WTC11 (cell line): ENCODE data around the gene MYO5C.

Experiments
- ATF2 ChIP-seq: sonication (generic); formaldehyde crosslinking; IDR thresholded peaks from 2 replicates; pipeline ENCODE4 v1.8.1; 2022; ENCODE audit warnings: low read depth, missing genetic modification reagents, borderline replicate concordance
- CBFB ChIP-seq: sonication (generic); formaldehyde crosslinking; IDR thresholded peaks from 2 replicates; pipeline ENCODE4 v1.8.1; 2022; ENCODE audit warnings: mild to moderate bottlenecking, low read depth, missing genetic modification reagents
- E2F5 ChIP-seq: sonication (generic); formaldehyde crosslinking; IDR thresholded peaks from 2 replicates; pipeline ENCODE4 v1.8.1; 2022; ENCODE audit warnings: mild to moderate bottlenecking, moderate library complexity, missing genetic modification reagents
- ETV6 ChIP-seq: sonication (generic); formaldehyde crosslinking; IDR thresholded peaks from 2 replicates; pipeline ENCODE4 v1.8.1; 2022; ENCODE audit warnings: mild to moderate bottlenecking, missing genetic modification reagents
- NR2C2 ChIP-seq: sonication (generic); formaldehyde crosslinking; IDR thresholded peaks from 2 replicates; pipeline ENCODE4 v1.8.0; 2022; ENCODE audit warnings: mild to moderate bottlenecking, missing genetic modification reagents
- PRDM15 ChIP-seq: sonication (generic); formaldehyde crosslinking; IDR thresholded peaks from 2 replicates; pipeline ENCODE4 v1.8.0; 2022; ENCODE audit warnings: missing genetic modification reagents
- SP1 ChIP-seq: sonication (generic); formaldehyde crosslinking; conservative IDR thresholded peaks from 2 replicates; pipeline ENCODE4 v1.8.1; 2022; ENCODE audit warnings: missing genetic modification reagents
- TCF7 ChIP-seq: sonication (generic); formaldehyde crosslinking; IDR thresholded peaks from 2 replicates; pipeline ENCODE4 v1.8.0; 2022; ENCODE audit warnings: mild to moderate bottlenecking, low read depth, missing genetic modification reagents, moderate library complexity
- ZNF232 ChIP-seq: sonication (generic); formaldehyde crosslinking; IDR thresholded peaks from 2 replicates; pipeline ENCODE4 v1.8.0; 2022; ENCODE audit warnings: mild to moderate bottlenecking, missing genetic modification reagents
- ZNF396 ChIP-seq: fragments of 250-450 bp; sonication (Bioruptor Pico); IDR thresholded peaks from 2 replicates; pipeline ENCODE4 v1.8.0; 2021; ENCODE audit warnings: mild to moderate bottlenecking, moderate library complexity, borderline replicate concordance
- TF ChIP-seq, protein P1 (sequence below): fragments of 200-600 bp; IDR thresholded peaks from 2 replicates; pipeline ENCODE4 v1.8.0; 2022; ENCODE audit warnings: antibody characterized with exemption
- TF ChIP-seq, protein P2 (sequence below): sonication (generic); formaldehyde crosslinking; IDR thresholded peaks from 2 replicates; pipeline ENCODE4 v1.8.1; 2023; ENCODE audit warnings: mild to moderate bottlenecking, missing genetic modification reagents, moderate library complexity

- no peak for TF ChIP-seq SP1 (CRISPR knock-in tag)
- TF ChIP-seq, protein P1, sequence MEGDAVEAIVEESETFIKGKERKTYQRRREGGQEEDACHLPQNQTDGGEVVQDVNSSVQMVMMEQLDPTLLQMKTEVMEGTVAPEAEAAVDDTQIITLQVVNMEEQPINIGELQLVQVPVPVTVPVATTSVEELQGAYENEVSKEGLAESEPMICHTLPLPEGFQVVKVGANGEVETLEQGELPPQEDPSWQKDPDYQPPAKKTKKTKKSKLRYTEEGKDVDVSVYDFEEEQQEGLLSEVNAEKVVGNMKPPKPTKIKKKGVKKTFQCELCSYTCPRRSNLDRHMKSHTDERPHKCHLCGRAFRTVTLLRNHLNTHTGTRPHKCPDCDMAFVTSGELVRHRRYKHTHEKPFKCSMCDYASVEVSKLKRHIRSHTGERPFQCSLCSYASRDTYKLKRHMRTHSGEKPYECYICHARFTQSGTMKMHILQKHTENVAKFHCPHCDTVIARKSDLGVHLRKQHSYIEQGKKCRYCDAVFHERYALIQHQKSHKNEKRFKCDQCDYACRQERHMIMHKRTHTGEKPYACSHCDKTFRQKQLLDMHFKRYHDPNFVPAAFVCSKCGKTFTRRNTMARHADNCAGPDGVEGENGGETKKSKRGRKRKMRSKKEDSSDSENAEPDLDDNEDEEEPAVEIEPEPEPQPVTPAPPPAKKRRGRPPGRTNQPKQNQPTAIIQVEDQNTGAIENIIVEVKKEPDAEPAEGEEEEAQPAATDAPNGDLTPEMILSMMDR, result no peak
- TF ChIP-seq ATF2, result no peak
- no peak for TF ChIP-seq PRDM15 (CRISPR knock-in tag)
- no peak for TF ChIP-seq CBFB (CRISPR knock-in tag)
- no peak for TF ChIP-seq ETV6 (CRISPR knock-in tag)
- TF ChIP-seq ZNF396 (CRISPR knock-in tag), result no peak
- no peak for TF ChIP-seq E2F5
- TF ChIP-seq, protein P2, sequence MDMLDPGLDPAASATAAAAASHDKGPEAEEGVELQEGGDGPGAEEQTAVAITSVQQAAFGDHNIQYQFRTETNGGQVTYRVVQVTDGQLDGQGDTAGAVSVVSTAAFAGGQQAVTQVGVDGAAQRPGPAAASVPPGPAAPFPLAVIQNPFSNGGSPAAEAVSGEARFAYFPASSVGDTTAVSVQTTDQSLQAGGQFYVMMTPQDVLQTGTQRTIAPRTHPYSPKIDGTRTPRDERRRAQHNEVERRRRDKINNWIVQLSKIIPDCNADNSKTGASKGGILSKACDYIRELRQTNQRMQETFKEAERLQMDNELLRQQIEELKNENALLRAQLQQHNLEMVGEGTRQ (CRISPR knock-in tag), result no peak
- no peak for TF ChIP-seq ZNF232 (CRISPR knock-in tag)
- TF ChIP-seq TCF7, result no peak
- TF ChIP-seq NR2C2 (CRISPR knock-in tag), result no peak
These were observed 36.1 kb upstream of the MYO5C start for GRCh38 chr15:52331490-52332240.
